GM15510 (cell line): ENCODE measurements around the gene VASH1.

Experiments
- POLR2A ChIP-seq: IDR thresholded peaks from 3 replicates; pipeline ENCODE4 v1.6.1; 2011; ENCODE audit warnings: borderline replicate concordance; ENCODE audit not compliant: insufficient read length; ENCODE audit errors: extremely low read depth

VASH1 gene

GRCh38 chr14:76763096-76764041, 2.1 kb downstream of the VASH1 start:
- TF ChIP-seq POLR2A: no peak

GRCh38 chr14:76765461-76765931, 4.2 kb downstream of the VASH1 start:
- TF ChIP-seq POLR2A: no peak

GRCh38 chr14:76767681-76768656, 6.7 kb downstream of the VASH1 start:
- TF ChIP-seq POLR2A: no peak

- TF ChIP-seq POLR2A: no peak
These were observed 7.6 kb downstream of the VASH1 start for GRCh38 chr14:76768671-76769500.

- TF ChIP-seq POLR2A: no peak
These were observed 8.5 kb downstream of the VASH1 start for GRCh38 chr14:76769636-76770292.

- no peak for TF ChIP-seq POLR2A
These were observed 9.5 kb downstream of the VASH1 start for GRCh38 chr14:76770521-76771436.

GRCh38 chr14:76771437-76771980, 10.2 kb downstream of the VASH1 start:
- TF ChIP-seq POLR2A: no peak

- no peak for TF ChIP-seq POLR2A
These were observed 11.3 kb downstream of the VASH1 start for GRCh38 chr14:76772300-76773187.

GRCh38 chr14:76773188-76773885, 12.1 kb downstream of the VASH1 start:
- TF ChIP-seq POLR2A: no peak

- TF ChIP-seq POLR2A: no peak
These were observed 12.9 kb downstream of the VASH1 start for GRCh38 chr14:76773956-76774820.
